KOPT-K1 (cell line): ENCODE results near the gene FBXW2.
"Not testable (repeated sequence)": the region's sequence is repeated elsewhere in the genome, so short reads cannot be mapped to it uniquely, and the experiment has no call there.

Experiments
- H3K27ac ChIP-seq: fragments of 200-600 bp; sonication (generic); 2 replicates; pipeline ENCODE4 v1.5.1; 2016; ENCODE audit warnings: antibody characterized with exemption, mild to moderate bottlenecking, low read depth, low read length; ENCODE audit not compliant: poor library complexity, severe bottlenecking
- H3K36me3 ChIP-seq: fragments of 200-600 bp; sonication (generic); 2 replicates; pipeline ENCODE4 v1.5.1; 2017; ENCODE audit warnings: antibody characterized with exemption, mild to moderate bottlenecking, low read length, moderate library complexity; ENCODE audit not compliant: insufficient read depth
- H3K9me3 ChIP-seq: fragments of 200-600 bp; sonication (generic); 2 replicates; pipeline ENCODE4 v1.5.1; 2017; ENCODE audit warnings: antibody characterized with exemption, low read length, mild to moderate bottlenecking; ENCODE audit not compliant: insufficient read depth, poor library complexity, severe bottlenecking

The FBXW2 gene

DNA sequence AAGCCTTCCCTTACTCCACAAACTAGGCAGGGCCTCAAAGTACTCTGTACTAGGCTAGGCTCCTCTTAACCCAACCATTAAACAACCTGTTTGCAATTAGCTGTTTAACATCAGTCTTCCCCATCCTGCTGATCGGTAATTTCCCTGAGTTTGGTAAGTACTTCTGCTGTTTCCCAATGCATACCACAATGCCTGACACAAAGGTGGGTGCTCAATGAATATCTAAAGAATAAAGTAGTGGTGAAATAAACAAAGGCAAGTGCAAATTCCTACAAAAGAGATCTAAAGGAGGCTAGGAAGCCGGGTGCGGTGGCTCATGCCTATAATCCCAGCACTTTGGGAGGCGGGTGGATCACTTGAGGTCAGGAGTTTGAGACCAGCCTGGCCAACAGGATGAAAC, 25.0 kb downstream of the FBXW2 start:
- H3K27ac ChIP-seq, result no peak overlapping the region
- H3K9me3 ChIP-seq, result no peaks in the 10 kb centered on the region
- peaks cover 98% of the 10 kb centered on the region for H3K36me3 ChIP-seq

DNA sequence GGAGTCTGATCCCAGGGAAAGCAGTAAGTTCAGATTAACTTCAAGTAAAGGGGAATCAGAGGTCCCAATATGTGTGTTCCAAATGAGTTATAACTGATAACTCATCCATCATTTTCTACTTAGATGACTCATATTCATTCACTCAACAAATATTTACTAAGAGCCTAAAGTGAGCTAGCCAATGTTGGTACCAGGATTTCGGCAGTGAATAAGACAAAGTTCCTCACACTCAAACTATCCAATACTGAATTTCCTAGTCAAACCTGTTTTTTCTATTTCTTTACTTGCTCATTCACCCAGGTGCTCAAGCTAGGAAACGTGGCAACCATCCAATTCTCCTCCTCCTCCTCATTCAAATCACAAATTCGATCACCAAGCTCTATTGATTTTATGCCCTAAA, 25.8 kb downstream of the FBXW2 start:
- Histone ChIP-seq H3K9me3 (no peaks in the 10 kb centered on the region), H3K36me3 (peaks cover 99% of the 10 kb centered on the region), H3K27ac (no peak overlapping the region)

DNA sequence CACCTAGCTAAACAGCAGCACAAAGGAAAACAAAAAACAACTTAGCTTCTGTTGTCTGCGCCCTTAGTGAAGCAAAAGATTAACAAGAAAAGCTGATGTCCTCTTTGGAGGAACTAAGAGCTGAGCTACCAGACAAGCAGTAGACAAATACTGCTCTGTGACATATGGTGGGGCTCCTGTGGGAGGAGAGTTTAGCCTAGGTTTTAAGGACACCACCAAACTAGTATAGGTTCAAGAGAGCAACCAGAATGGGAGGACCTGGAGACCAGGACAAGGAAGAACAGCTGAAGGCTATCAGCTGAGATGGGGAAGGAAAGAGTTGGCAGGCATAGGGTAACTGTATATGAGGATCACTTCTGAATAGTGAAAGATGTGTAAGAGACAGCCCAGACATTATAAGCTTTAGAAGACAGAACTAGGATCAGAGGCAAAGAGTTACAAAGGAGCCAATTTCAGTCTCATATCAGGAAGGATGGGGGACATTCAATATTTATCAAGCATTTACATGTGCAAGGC, 27.2 kb downstream of the FBXW2 start:
- no peak overlapping the region for H3K27ac ChIP-seq
- peaks cover 98% of the 10 kb centered on the region for H3K36me3 ChIP-seq
- H3K9me3 ChIP-seq, result no peaks in the 10 kb centered on the region

DNA sequence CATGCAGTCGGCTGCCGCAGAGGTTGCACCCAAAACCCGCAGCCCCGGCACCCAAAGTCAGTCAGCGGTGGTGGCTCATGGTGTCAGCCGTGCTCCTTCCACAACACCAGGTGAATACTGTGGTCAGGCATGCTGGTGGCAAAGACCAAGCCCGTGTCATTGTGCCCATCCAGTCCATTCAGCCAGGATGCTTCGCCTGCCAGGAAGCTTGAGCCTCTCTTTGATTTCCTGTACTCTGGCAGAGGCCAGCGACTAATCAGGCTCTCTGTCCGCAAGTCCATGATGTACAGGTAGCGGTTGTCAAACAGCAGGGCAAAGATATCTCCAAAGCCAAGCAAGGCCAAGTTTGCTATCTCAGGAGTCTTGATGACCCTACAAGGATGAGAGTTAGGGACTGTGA, 28.7 kb downstream of the FBXW2 start:
- no peak overlapping the region for H3K27ac ChIP-seq
- H3K36me3 ChIP-seq, result peaks cover 98% of the 10 kb centered on the region
- no peaks in the 10 kb centered on the region for H3K9me3 ChIP-seq

DNA sequence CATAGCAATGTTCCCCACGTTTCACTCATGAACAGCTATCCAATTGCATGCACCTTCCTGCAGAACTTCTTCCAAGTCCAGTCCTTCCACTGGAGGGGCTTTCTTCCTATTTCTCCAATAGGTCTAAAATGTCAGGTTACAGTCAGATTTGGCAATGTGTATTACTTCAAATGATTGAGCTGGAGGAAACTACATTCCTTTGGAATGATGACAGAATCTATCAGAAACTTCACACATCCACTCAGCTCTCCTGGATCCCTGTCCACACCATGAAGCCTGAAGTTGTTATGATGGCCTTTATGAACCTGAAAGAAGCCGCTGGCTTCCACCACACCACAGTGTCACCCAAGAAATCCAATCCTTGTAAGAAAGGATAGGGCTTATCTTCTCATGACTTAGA, 32.2 kb downstream of the FBXW2 start:
- Histone ChIP-seq H3K36me3 (peaks cover 95% of the 10 kb centered on the region), H3K9me3 (no peaks in the 10 kb centered on the region), H3K27ac (no peak overlapping the region)

DNA sequence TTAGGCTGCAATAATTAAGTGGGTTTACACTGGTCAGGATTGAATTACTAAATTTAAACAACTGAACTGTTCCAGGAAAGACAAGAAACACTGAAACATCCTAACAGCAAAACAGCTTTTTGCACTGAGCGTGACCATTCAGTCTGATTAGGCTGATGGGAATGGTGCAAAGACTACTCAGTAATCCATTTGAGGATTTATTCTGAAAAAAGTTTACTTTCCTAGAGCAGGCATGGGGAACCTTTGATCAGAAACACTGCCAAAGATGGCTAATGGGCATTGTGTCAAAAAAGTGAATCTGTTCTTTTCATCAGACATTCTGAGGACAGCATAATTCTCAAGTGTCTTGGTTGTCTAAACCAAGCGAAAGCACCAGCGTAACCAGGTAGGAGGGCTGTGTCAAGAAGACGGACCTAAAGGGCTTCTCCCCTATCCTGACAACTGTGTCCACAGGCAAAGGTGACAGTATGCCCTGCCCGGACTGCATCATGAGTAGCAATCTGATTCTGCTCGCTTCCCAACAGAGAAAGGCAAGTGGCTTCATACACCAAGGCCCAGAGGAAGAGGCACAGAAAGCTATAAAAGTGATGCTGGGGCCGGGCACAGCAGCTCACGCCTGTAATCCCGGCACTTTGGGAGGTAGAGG, 33.3 kb downstream of the FBXW2 start:
- no peak overlapping the region for H3K27ac ChIP-seq
- peaks cover 89% of the 10 kb centered on the region for H3K36me3 ChIP-seq
- no peaks in the 10 kb centered on the region for H3K9me3 ChIP-seq

DNA sequence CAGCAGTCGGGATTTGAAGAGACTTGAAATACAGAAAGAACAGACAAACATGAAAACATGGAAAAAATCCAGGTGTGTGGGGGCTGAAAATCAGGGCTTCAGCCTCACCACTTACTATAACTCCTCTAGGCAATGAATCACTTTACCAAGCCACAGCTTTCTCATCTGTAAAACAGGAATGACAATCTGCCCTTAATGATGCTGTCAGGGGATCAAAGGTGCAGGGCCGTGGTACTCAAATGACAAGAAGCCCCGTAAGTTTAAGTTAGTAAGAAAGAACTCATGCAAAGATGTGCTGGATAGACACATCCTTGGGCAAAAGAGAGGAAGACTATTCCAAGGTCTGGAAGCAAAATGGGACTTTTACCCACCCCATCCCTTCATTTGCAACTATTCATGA, 34.7 kb downstream of the FBXW2 start:
- Histone ChIP-seq H3K9me3 (no peaks in the 10 kb centered on the region), H3K36me3 (peaks cover 76% of the 10 kb centered on the region), H3K27ac (no peak overlapping the region)

DNA sequence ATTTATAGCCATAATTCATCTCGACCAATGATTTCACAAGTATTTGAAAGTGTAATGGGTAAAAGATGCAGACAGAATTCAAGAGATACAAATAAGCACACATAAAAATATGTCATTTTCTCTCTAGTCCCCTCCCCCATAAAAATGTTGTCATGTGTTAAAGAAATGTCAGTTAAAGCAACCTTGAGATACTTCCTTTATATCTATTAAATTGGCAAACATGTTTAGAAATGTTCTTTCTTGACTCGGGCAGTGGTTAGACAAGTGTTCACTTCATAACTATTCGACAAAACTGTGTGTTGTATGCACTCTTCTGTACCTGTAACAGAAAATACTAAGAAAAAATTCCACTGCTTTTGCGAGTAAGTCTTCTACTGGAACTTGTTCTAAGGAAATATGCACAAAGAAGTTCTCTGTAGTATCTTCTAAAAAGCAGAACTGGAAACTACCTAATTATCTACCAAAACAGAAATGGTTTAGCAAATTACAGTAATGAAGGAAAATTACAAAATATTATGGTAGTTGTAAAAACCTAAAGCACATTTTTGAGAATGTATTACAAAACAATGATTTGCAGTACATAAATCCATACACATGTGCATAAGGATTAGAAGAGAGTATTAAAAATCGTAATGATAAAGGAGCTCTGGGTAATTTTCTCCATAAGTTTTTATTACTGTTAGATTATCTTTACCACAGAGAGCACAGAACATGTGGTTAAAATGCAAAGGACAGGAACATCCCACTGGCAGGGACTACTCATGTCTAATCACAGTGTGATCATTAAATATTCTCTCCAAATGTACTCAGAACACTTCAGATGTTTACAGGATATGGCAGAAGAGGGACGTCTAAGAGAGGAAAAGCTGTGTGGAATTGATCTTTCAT, 35.9 kb downstream of the FBXW2 start:
- peaks cover 63% of the 10 kb centered on the region for H3K36me3 ChIP-seq
- no peak overlapping the region for H3K27ac ChIP-seq

DNA sequence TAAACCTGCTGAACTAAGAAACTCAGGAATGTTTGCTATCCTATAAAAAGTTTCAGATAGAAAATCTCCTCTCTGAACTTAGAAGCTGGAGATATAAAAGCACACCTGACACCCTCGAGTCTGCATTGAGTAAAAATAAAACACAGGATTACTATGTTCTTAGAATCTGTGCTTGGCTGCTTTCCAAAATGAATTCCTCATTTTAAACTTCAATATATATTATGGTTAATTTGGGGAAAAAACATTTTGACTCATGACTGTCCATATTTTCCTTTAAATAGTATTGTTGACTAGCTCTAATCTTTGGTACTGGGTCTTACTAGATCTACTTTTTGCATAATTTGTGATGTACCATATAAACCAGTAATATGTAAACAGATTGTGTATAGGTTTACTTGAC, 36.7 kb downstream of the FBXW2 start:
- no peaks in the 10 kb centered on the region for H3K9me3 ChIP-seq
- peaks cover 57% of the 10 kb centered on the region for H3K36me3 ChIP-seq
- H3K27ac ChIP-seq, result no peak overlapping the region

More for the DNA sequence above, 35.9 kb downstream of the FBXW2 start:
- H3K9me3 ChIP-seq, result no peaks in the 10 kb centered on the region

DNA sequence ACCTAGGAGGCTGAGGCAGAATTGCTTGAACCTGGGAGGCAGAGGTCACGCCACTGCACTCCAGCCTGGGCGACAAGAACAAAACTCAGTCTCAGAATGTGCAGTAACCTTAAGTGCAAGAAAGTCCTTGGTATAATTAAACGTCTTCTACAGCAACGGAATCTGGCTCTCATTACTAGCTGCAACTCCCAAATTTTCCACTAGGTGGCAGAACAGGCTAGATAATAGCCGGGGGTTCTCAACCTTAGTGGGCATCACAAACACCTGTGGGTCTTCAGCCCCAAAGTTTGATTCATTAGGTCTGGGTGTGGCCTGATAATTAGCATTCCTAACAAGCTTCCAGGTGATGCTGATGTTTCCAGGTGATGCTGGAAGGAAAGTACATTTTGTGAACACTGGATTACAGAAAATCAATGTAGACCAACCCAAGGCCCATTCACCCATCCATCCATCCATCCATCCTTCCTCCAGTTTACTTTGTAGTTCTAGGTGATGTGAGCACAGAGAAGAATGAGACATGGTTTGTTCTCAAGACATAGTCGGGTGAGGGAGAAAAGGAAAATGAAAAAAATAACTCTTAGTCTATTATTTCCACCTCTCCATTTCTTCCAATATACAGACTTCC, 37.3 kb downstream of the FBXW2 start:
- no peaks in the 10 kb centered on the region for H3K9me3 ChIP-seq
- H3K27ac ChIP-seq, result no peak overlapping the region
- peaks cover 51% of the 10 kb centered on the region for H3K36me3 ChIP-seq

DNA sequence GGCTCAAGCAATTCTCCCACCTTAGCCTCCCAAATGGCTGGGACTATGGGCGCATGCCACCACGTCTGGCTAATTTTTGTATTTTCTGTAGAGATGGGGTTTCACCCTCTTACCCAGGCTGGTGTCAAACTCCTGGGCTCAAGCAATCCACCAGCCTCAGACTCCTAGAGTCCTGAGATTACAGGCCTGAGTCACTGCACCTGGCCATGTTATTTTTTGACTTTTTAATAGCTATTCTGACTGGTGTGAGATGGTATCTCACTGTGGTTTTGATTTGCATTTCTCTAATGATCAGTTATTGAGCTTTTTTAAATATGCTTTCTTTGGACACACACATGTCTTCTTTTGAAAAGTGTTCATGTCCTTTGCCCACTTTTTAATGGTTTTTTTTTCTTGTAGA, 38.2 kb downstream of the FBXW2 start:
- Histone ChIP-seq H3K36me3 (peaks cover 42% of the 10 kb centered on the region), H3K9me3 (no peaks in the 10 kb centered on the region), H3K27ac (no peak overlapping the region)

DNA sequence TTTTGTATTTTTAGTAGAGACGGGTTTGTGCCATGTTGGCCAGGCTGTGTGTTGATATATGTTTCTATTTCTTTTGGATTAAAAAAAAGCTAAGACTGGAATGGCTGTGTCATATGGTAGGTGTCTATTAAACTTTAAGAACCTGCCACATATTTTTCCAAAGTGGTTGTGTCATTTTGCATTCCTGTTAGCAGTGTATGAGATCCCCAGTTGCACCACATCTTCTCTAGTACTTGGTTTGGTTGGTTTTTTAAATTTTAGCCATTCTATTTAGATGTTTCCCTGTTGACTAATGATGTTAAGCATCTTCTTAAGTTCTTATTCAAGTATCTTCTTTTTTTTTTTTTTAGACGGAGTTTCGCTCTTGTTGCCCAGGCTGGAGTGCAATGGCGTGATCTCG, 42.8 kb downstream of the FBXW2 start:
- H3K27ac ChIP-seq, result no peak overlapping the region
- H3K36me3 ChIP-seq, result peaks cover 4% of the 10 kb centered on the region; the same call in 1 of the 2 replicates
- H3K9me3 ChIP-seq, result no peaks in the 10 kb centered on the region

DNA sequence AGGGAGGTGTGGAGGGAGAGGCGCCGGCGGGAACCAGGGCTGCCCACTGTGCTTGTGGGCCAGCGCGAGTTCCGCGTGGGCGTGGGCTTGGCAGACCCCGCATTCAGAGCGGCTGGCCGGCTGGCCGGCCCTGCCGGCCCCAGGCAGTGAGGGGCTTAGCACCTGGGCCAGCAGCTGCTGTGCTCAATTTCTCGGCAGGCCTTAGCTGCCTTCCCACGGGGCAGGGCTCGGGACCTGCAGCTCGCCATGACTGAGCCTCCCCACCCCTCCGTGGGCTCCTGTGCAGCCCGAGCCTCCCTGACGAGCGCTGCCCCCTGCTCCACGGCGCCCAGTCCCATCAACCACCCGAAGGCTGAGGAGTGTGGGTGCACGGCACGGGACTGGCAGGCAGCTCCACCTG, 46.9 kb downstream of the FBXW2 start:
- not testable (repeated sequence) for H3K27ac ChIP-seq, H3K9me3 ChIP-seq, H3K36me3 ChIP-seq

DNA sequence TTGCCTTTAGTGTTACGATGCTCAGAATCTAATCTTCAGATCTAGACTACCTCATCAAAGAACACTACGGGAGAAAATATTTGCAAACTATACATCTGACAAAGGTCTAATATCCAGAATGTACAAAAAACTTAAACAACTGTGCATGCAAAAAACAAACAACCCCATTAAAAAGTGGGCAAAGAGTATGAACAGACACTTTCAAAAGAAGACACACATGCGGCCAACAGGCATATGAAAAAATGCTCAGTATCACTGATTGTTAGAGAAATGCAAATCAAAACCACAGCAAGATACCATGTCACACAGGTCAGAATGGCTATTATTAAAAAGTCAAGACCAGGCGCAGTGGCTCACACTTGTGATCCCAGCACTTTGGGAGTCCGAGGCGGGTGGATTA, 47.9 kb downstream of the FBXW2 start:
- H3K36me3 ChIP-seq, result no peaks in the 10 kb centered on the region
- H3K27ac ChIP-seq, result no peak overlapping the region
- no peaks in the 10 kb centered on the region for H3K9me3 ChIP-seq

DNA sequence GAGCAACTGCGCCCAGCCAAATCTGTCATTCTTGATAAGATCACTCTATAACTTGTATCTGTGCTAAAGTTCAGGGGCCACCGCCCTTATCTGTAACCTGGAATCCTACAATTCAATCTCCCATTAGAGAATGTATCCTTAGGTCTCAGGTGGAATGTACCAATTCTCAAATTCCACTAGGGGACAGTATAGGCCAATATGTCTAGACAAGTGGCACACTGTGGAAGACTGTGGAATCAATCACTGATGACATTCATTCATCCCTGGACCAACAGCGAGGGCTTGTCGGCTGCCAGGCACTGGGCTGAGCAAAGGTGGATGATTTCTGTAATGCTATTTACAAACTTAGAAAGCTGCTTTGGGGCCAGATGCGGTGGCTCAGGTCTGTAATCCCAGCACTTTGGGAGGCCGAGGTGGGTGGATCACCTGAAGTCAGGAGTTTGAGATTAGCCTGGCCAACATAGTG, 50.2 kb downstream of the FBXW2 start:
- Histone ChIP-seq H3K27ac (no peak overlapping the region), H3K36me3 (no peaks in the 10 kb centered on the region), H3K9me3 (no peaks in the 10 kb centered on the region)
